HS-5 (cell line): ENCODE measurements around the gene RMC1.
"Not testable (repeated sequence)": the region's sequence is repeated elsewhere in the genome, so short reads cannot be mapped to it uniquely, and the experiment has no call there.

Experiments
- DNase-seq: peaks from one replicate; pipeline ENCODE4 v3.0.0-alpha.2; 2012; ENCODE audit warnings: low read depth

RMC1 gene

GRCh38 chr18:23503038-23503962 is at the start of gene RMC1:
Gene RMC1, plus strand, starts transcription at chr18:23503511. Its CDS starts 108 bp downstream, at chr18:23503619.
- peak; percentile 60 for DNase-seq

GRCh38 chr18:23453680-23454058 is 49.6 kb upstream of the RMC1 start:
- no peak for DNase-seq

- no peak for DNase-seq
These were observed 46.5 kb upstream of the RMC1 start for GRCh38 chr18:23456835-23457234.

GRCh38 chr18:23458830-23459529 is 44.3 kb upstream of the RMC1 start:
- no peak for DNase-seq

GRCh38 chr18:23459530-23459921 is 43.8 kb upstream of the RMC1 start:
- DNase-seq: no peak

GRCh38 chr18:23460285-23461273 is 42.7 kb upstream of the RMC1 start:
- no peak for DNase-seq

GRCh38 chr18:23462876-23463275 is 40.4 kb upstream of the RMC1 start:
- DNase-seq: no peak

- DNase-seq: no peak
These were observed 34.4 kb upstream of the RMC1 start for GRCh38 chr18:23468753-23469459.

GRCh38 chr18:23470620-23471387 is 32.5 kb upstream of the RMC1 start:
- DNase-seq: no peak

GRCh38 chr18:23471486-23471885 is 31.8 kb upstream of the RMC1 start:
- no peak for DNase-seq

- DNase-seq: no peak
These were observed 23.3 kb upstream of the RMC1 start for GRCh38 chr18:23479829-23480505.

- DNase-seq: no peak
These were observed 18.6 kb upstream of the RMC1 start for GRCh38 chr18:23484561-23485182.

- no peak for DNase-seq
These were observed 17.9 kb upstream of the RMC1 start for GRCh38 chr18:23485386-23485785.

GRCh38 chr18:23487738-23488570 is 15.4 kb upstream of the RMC1 start:
- no peak for DNase-seq

- not testable (repeated sequence) for DNase-seq
These were observed 13.7 kb upstream of the RMC1 start for GRCh38 chr18:23489586-23489985.

- DNase-seq: no peak
These were observed 9.7 kb upstream of the RMC1 start for GRCh38 chr18:23493654-23494053.

- no peak for DNase-seq
These were observed 8.3 kb upstream of the RMC1 start for GRCh38 chr18:23494992-23495391.

- no peak for DNase-seq
These were observed 7.4 kb upstream of the RMC1 start for GRCh38 chr18:23495723-23496440.
